D721Med (cell line): ENCODE data around the gene COL4A2.

Experiments used
- DNase-seq: peaks from one replicate; pipeline ENCODE4 v3.0.0; 2011; ENCODE audit warnings: low spot score; ENCODE audit not compliant: insufficient read length
- FAIRE-seq: peaks from 2 replicates; lab custom pipeline; 2011; peaks lifted over from hg19 to GRCh38; lab: Jason Lieb, UNC
- CTCF ChIP-seq: IDR thresholded peaks from 2 replicates; pipeline ENCODE4 v1.5.1; 2012; ENCODE audit warnings: mild to moderate bottlenecking, control low read depth; ENCODE audit not compliant: insufficient read depth; ENCODE audit errors: missing control alignments

The COL4A2 gene

GRCh38 chr13:110322828-110323171 lies 15.7 kb downstream of the COL4A2 start:
- no peak for FAIRE-seq
- DNase-seq, result no peak
- TF ChIP-seq CTCF, result no peak

DNA sequence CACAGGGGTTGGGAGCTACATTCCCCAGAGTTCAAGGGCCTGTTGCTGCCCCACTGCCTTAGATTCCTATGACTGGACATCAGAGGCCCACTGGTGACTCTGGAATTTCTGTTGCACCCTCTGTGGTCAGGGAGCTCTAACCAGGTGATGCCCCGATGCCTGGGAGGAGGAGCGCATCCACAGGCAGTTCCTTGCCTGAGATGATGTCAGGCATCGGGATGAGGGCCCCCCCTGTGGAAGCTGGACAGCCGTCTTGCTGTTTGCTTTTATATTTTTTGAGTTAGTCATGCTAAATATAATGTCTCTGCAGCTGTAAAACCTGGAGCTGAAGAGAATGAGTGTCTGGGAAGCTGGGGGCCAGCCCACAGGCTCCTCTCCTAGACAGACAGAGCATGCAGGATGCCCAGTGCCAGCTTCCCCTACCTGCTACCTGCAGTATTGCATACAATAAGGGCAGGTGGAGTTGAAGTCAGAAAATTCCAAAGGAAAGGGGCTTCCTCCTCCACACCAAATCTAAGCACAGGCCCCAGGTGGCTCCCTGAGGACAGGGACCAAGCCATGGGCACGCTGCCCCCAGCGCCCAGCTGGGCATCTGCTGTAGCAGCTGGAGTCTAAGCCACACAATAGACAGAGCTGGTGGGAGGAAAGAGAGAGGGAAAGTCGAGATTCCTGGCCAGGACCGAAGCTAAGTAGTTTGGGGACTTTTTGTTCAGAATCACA lies 16.2 kb downstream of the COL4A2 start:
- DNase-seq (no peak), FAIRE-seq (no peak)
- TF ChIP-seq CTCF, result no peak

- no peak for DNase-seq
- no peak for TF ChIP-seq CTCF
- no peak for FAIRE-seq
Observed at GRCh38 chr13:110324026-110324749, 17.1 kb downstream of the COL4A2 start.

DNA sequence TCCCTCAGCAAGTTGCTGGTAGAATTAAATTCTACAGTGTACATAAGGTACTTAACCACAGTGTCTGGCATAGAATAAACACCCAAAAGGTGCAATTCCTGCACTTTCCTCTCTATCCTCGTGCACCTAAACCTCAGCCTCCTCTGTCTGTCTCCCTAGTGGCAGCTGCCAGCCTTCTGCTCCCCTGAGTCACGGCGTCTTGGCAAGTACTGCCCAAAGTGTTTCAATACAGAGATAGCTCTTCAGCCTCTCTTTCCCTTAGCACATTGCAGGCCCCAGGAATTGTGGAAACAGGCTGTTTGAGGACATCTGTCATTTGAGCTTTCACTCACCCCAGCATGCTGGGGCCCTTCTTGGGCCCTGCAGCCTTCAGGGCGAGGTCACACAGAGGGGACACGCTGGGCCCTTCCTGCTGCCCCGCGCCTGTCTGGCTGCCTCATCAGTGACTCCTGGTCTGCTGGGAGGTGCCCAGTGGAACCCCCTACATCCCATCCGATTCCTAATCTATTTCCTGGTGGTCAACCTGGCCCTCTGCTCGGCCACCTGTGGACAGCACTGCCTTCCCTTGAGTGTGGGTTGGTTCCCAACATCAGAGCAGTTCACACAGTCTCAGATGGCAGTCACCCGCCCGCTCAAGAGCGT lies 19.3 kb downstream of the COL4A2 start:
- TF ChIP-seq CTCF, result no peak
- DNase-seq (no peak), FAIRE-seq (no peak)

GRCh38 chr13:110327051-110327721 lies 20.1 kb downstream of the COL4A2 start:
- no peak for TF ChIP-seq CTCF
- DNase-seq (no peak), FAIRE-seq (no peak)

DNA sequence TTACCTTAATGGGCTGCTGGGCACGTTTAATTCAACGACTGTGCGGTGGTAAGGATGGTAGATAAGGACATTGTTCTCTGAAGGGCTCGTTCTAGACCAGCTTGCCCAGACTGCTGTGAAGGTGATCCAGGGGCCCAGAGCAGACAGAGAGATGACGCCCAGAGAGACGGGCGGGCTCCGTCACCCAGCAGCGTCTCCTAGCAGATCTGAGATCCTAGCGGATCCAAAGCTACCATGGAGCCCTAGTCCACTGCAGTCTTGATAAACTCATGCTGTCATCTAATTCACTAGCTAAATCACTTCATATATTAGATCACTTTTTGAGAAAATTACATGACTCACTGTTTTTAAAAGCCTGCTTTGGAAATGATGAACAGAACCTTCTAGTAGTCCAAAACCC lies 21.5 kb downstream of the COL4A2 start:
- FAIRE-seq (no peak), DNase-seq (no peak)
- no peak for TF ChIP-seq CTCF
